ACC112 (cell line): Measurements from ENCODE around the gene SHISA5.
A peak's percentile ranks its signal among the peaks of the same experiment; 100 is the strongest.
"Not testable (repeated sequence)": the region's sequence is repeated elsewhere in the genome, so short reads cannot be mapped to it uniquely, and the experiment has no call there.

Source experiments
- H2AFZ ChIP-seq: fragments of 200-600 bp; sonication (generic); one replicate; pipeline ENCODE4 v1.6.0; 2017; ENCODE audit warnings: antibody characterized with exemption, low read length; ENCODE audit not compliant: unreplicated experiment
- H3K27ac ChIP-seq: fragments of 200-600 bp; sonication (generic); 2 replicates; pipeline ENCODE4 v1.5.1; 2014; ENCODE audit warnings: low read depth, mild to moderate bottlenecking, antibody characterized with exemption, low read length, moderate library complexity
- H3K27me3 ChIP-seq: fragments of 200-600 bp; sonication (generic); 2 replicates; pipeline ENCODE4 v1.6.1; 2014; ENCODE audit warnings: mild to moderate bottlenecking, antibody characterized with exemption, low read length, moderate library complexity, mixed read lengths; ENCODE audit not compliant: insufficient read depth
- H3K36me3 ChIP-seq: fragments of 200-600 bp; sonication (generic); 2 replicates; pipeline ENCODE4 v1.6.1; 2016; ENCODE audit warnings: mild to moderate bottlenecking, antibody characterized with exemption, low read length, moderate library complexity, mixed read lengths; ENCODE audit not compliant: insufficient read depth
- H3K4me1 ChIP-seq: fragments of 200-600 bp; sonication (generic); one replicate; pipeline ENCODE4 v1.6.1; 2016; ENCODE audit warnings: low read length, mixed read lengths; ENCODE audit not compliant: insufficient read depth, unreplicated experiment, control insufficient read depth
- H3K4me3 ChIP-seq: fragments of 200-600 bp; sonication (generic); 2 replicates; pipeline ENCODE4 v1.5.1; 2014; ENCODE audit warnings: mild to moderate bottlenecking, low read depth, low read length
- H3K79me2 ChIP-seq: fragments of 200-600 bp; sonication (generic); one replicate; pipeline ENCODE4 v1.6.0; 2016; ENCODE audit warnings: low read length; ENCODE audit not compliant: control insufficient read depth, unreplicated experiment, insufficient read depth

Gene SHISA5

DNA sequence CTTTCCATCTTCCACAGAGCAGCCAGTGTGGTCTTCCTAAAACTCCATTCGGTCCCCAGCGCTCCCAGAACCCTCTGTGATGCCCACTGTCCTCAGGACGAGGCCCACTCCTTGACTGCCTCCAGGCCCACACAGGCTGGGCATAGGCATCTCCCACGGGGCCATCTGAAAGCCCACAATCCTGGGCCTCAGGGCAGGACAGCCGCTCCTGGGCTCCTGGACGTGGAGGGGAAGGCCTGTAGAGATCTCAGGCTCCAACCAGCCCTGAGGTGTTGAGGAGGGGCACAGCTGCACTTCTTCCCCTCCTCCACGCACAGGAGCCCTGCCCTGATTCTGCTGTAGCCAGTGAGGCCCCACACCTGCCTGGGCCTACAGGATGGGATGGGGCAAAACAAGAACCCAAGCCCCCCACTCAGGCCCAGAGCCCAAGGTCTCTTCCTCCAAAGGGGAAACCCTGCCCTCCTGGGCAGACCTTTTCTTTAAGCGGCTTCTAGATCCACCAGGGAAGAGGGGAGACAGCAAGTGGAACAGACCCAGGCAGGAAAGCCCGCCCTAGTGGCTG, 25.9 kb downstream of the SHISA5 start:
- H2AFZ ChIP-seq: no peak overlapping the region
- no peaks in the 10 kb centered on the region for H3K27me3 ChIP-seq
- H3K79me2 ChIP-seq: no peaks in the 10 kb centered on the region
- H3K4me1 ChIP-seq: peaks cover 5% of the 10 kb centered on the region
- H3K4me3 ChIP-seq: no peak overlapping the region
- H3K27ac ChIP-seq: no peak overlapping the region
- H3K36me3 ChIP-seq: peaks cover 5% of the 10 kb centered on the region

- Histone ChIP-seq H3K27me3 (no peaks in the 10 kb centered on the region), H3K36me3 (peaks cover 5% of the 10 kb centered on the region), H3K4me1 (peaks cover 5% of the 10 kb centered on the region), H3K27ac (no peak overlapping the region), H3K4me3 (no peak overlapping the region), H3K79me2 (peaks cover 13% of the 10 kb centered on the region), H2AFZ (no peak overlapping the region)
Measured at GRCh38 chr3:48476426-48477053, 27.4 kb downstream of the SHISA5 start.

GRCh38 chr3:48475188-48475587, 28.8 kb downstream of the SHISA5 start:
- Histone ChIP-seq H3K4me3 (no peak overlapping the region), H3K36me3 (peaks cover 2% of the 10 kb centered on the region), H3K79me2 (peaks cover 27% of the 10 kb centered on the region), H2AFZ (no peak overlapping the region), H3K27me3 (no peaks in the 10 kb centered on the region), H3K4me1 (peaks cover 17% of the 10 kb centered on the region), H3K27ac (no peak overlapping the region)

GRCh38 chr3:48474619-48475018, 29.4 kb downstream of the SHISA5 start:
- Histone ChIP-seq H3K36me3 (no peaks in the 10 kb centered on the region), H3K27me3 (no peaks in the 10 kb centered on the region), H2AFZ (no peak overlapping the region), H3K4me3 (no peak overlapping the region), H3K79me2 (peaks cover 33% of the 10 kb centered on the region), H3K4me1 (peaks cover 23% of the 10 kb centered on the region), H3K27ac (no peak overlapping the region)

DNA sequence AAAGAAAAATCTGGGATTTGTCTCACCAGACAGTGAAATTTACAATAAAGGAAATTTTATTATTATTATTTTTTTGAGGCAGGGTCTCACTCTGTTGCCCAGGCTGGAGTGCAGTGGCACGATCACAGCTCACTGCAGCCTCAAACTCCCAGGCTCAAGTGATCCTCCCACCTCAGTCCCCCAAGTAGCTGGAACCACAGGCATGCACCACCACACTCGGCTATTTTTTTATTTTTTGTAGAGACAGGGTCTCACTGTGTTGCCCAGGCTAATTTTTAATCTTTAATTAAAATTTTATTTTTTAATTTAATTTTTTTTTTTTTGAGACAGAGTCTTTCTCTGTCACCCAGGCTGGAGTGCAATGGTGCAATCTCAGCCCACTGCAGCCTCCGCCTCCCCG, 29.9 kb downstream of the SHISA5 start:
- H3K4me1 ChIP-seq: peaks cover 27% of the 10 kb centered on the region
- peaks cover 38% of the 10 kb centered on the region for H3K79me2 ChIP-seq
- not testable (repeated sequence) for H2AFZ ChIP-seq, H3K36me3 ChIP-seq, H3K27ac ChIP-seq, H3K27me3 ChIP-seq, H3K4me3 ChIP-seq

DNA sequence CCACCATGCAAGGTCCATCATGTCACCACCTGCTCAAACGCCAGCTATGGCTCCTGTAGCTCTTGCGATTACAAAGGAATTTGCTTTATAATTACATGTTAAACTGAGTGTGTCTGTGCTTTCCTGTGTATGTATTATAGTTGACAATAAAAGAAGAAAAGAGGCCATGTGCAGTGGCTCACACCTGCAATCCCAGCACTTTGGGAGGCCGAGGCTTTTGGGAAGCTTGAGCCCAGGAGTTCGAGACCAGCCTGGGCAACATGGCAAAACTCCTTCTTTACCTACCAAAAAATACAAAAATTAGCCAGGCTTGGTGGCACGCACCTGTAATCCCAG, 30.4 kb downstream of the SHISA5 start:
- no peaks in the 10 kb centered on the region for H3K36me3 ChIP-seq
- H3K27me3 ChIP-seq: no peaks in the 10 kb centered on the region
- H3K4me3 ChIP-seq: peak overlapping the region; percentile 20; the same call in 1 of the 2 replicates
- H2AFZ ChIP-seq: peak overlapping the region; percentile 10
- H3K27ac ChIP-seq: peak overlapping the region; percentile 99
- peaks cover 43% of the 10 kb centered on the region for H3K79me2 ChIP-seq
- peaks cover 32% of the 10 kb centered on the region for H3K4me1 ChIP-seq

GRCh38 chr3:48472923-48473616, 30.9 kb downstream of the SHISA5 start:
- Histone ChIP-seq H3K27ac (peak overlapping the region; percentile 99), H3K27me3 (no peaks in the 10 kb centered on the region), H3K4me3 (peak overlapping the region; percentile 91), H2AFZ (peak overlapping the region; percentile 10), H3K36me3 (no peaks in the 10 kb centered on the region), H3K4me1 (peaks cover 37% of the 10 kb centered on the region), H3K79me2 (peaks cover 48% of the 10 kb centered on the region)

- H3K79me2 ChIP-seq: peaks cover 53% of the 10 kb centered on the region
- H3K4me1 ChIP-seq: peaks cover 42% of the 10 kb centered on the region
- peak overlapping the region; percentile 91 for H3K4me3 ChIP-seq
- no peak overlapping the region for H2AFZ ChIP-seq
- H3K27me3 ChIP-seq: no peaks in the 10 kb centered on the region
- no peaks in the 10 kb centered on the region for H3K36me3 ChIP-seq
- H3K27ac ChIP-seq: peak overlapping the region; percentile 99
Measured at GRCh38 chr3:48472673-48472922, 31.4 kb downstream of the SHISA5 start.

DNA sequence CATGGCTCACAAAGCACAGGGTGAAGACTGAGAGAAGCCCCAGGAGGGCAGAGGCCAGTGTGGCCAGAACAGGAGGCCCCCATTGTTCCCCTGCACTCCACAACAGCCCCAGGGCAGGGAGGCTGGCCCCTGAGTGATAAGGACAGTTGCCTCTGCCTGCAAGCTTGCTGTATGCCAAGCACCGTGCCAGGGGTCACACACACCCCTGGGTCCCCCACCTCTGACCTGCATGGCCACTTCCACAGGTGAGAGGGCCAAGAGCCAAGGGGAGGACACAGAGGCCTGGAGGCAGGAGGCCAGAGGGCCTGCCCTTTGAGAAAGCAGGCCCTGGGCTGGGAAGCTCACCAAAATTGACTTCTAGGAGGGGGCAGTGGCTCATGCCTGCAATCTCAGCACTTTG, 33.7 kb downstream of the SHISA5 start:
- no peaks in the 10 kb centered on the region; the same call in 1 of the 2 replicates for H3K36me3 ChIP-seq
- peaks cover 67% of the 10 kb centered on the region for H3K79me2 ChIP-seq
- no peak overlapping the region for H3K27ac ChIP-seq
- H3K4me1 ChIP-seq: peaks cover 56% of the 10 kb centered on the region
- H3K27me3 ChIP-seq: no peaks in the 10 kb centered on the region
- peak overlapping the region; percentile 29; the same call in 1 of the 2 replicates for H3K4me3 ChIP-seq
- no peak overlapping the region for H2AFZ ChIP-seq

- Histone ChIP-seq H3K27me3 (no peaks in the 10 kb centered on the region), H3K4me3 (no peak overlapping the region), H3K27ac (no peak overlapping the region), H2AFZ (no peak overlapping the region), H3K36me3 (no peaks in the 10 kb centered on the region; the same call in 1 of the 2 replicates), H3K79me2 (peaks cover 67% of the 10 kb centered on the region), H3K4me1 (peaks cover 61% of the 10 kb centered on the region)
Measured at GRCh38 chr3:48469046-48469915, 34.7 kb downstream of the SHISA5 start.
